HepG2 (cell line): ENCODE results near the gene TLCD3A. TPM values are rescaled to one million over a fixed set of nuclear protein-coding genes. Genes with fewer than 3 reads are reported as not detected.

Source experiments
- ARNT ChIP-seq: fragments of 450-650 bp; IDR thresholded peaks from 2 replicates; pipeline ENCODE4 v1.6.1; 2017
- CENPT ChIP-seq: sonication (generic); formaldehyde crosslinking; IDR thresholded peaks from 2 replicates; pipeline ENCODE4 v1.8.0; 2022; ENCODE audit warnings: low read depth, mild to moderate bottlenecking, moderate library complexity, missing genetic modification reagents
- DNMT3B ChIP-seq: conservative IDR thresholded peaks from 2 replicates; pipeline ENCODE4 v1.6.1; 2016; ENCODE audit warnings: missing biosample characterization, control low read depth
- EZH2 ChIP-seq: conservative IDR thresholded peaks from 2 replicates; pipeline ENCODE4 v1.6.1; 2012; ENCODE audit warnings: mild to moderate bottlenecking, low read depth, low read length, moderate library complexity
- HOXA9 ChIP-seq: sonication (generic); formaldehyde crosslinking; IDR thresholded peaks from 2 replicates; pipeline ENCODE4 v1.8.1; 2022; ENCODE audit warnings: missing genetic modification reagents, mild to moderate bottlenecking, moderate library complexity, borderline replicate concordance
- REL ChIP-seq: sonication (generic); formaldehyde crosslinking; conservative IDR thresholded peaks from 2 replicates; pipeline ENCODE4 v1.8.0; 2022; ENCODE audit warnings: mild to moderate bottlenecking, missing genetic modification reagents, moderate library complexity
- ZBTB20 ChIP-seq: sonication (generic); formaldehyde crosslinking; IDR thresholded peaks from 2 replicates; pipeline ENCODE4 v1.8.1; 2023; ENCODE audit warnings: missing genetic modification reagents, low read depth, mild to moderate bottlenecking, borderline replicate concordance
- ZNF138 ChIP-seq: sonication (generic); formaldehyde crosslinking; IDR thresholded peaks from 2 replicates; pipeline ENCODE4 v1.5.0; 2020; ENCODE audit warnings: mild to moderate bottlenecking, low read depth, missing genetic modification reagents
- ZNF34 ChIP-seq: sonication (generic); formaldehyde crosslinking; IDR thresholded peaks from 2 replicates; pipeline ENCODE4 v1.4.0; 2020; ENCODE audit warnings: mild to moderate bottlenecking, missing genetic modification reagents, borderline replicate concordance
- polyA plus RNA-seq, 8 experiments: library from polyadenylated mRNA; depleted of rRNA in 3 of 8; stranded (reverse) in 7 of 8; unstranded in 1 of 8; fragments of >200 nt; fragmentation: Illumina TruSeq in 4 of 8; extraction: Trizol in 4 of 8; gene quantifications; 2 replicates each; pipeline versions ENCODE4 v1.2.1 to v1.2.3, GENCODE V29; 2011 to 2016; ENCODE audit warnings: low read depth in 4 of 8, missing spikeins in 1 of 8, mixed read lengths in 1 of 8; ENCODE audit not compliant: insufficient read depth in 1 of 8
- total RNA-seq, 5 experiments: library from RNA; depleted of rRNA; stranded (reverse); fragments of >200 nt; fragmentation: Illumina TruSeq; extraction: Trizol; gene quantifications; 2 replicates each; pipeline ENCODE4 v1.2.3, GENCODE V29; 2016; ENCODE audit warnings: low read depth in 1 of 5
- TF ChIP-seq, protein P1 (sequence below): sonication (generic); formaldehyde crosslinking; IDR thresholded peaks from 2 replicates; pipeline ENCODE4 v1.5.0; 2020; ENCODE audit warnings: mild to moderate bottlenecking, missing genetic modification reagents, borderline replicate concordance
- TF ChIP-seq, protein P2 (sequence below): sonication (generic); formaldehyde crosslinking; IDR thresholded peaks from 2 replicates; pipeline ENCODE4 v1.4.0; 2020; ENCODE audit warnings: missing genetic modification reagents
- TF ChIP-seq, protein P3 (sequence below): sonication (generic); formaldehyde crosslinking; IDR thresholded peaks from 2 replicates; pipeline ENCODE4 v1.4.0; 2020; ENCODE audit warnings: missing genetic modification reagents, mild to moderate bottlenecking, borderline replicate concordance
- TF ChIP-seq, protein P4 (sequence below): IDR thresholded peaks from 2 replicates; pipeline ENCODE4 v1.6.1; 2016; ENCODE audit warnings: low read depth, control low read depth
- TF ChIP-seq, protein P5 (sequence below): IDR thresholded peaks from 2 replicates; pipeline ENCODE4 v1.6.1; 2016; ENCODE audit warnings: missing genetic modification reagents, missing compliant biosample characterization

The TLCD3A gene
- total and polyA plus RNA-seq, 2 of the 13 experiments (the other 11 are each of a cell fraction or from before 2014, with no cell fraction given): 25.2 to 46.6 TPM

DNA sequence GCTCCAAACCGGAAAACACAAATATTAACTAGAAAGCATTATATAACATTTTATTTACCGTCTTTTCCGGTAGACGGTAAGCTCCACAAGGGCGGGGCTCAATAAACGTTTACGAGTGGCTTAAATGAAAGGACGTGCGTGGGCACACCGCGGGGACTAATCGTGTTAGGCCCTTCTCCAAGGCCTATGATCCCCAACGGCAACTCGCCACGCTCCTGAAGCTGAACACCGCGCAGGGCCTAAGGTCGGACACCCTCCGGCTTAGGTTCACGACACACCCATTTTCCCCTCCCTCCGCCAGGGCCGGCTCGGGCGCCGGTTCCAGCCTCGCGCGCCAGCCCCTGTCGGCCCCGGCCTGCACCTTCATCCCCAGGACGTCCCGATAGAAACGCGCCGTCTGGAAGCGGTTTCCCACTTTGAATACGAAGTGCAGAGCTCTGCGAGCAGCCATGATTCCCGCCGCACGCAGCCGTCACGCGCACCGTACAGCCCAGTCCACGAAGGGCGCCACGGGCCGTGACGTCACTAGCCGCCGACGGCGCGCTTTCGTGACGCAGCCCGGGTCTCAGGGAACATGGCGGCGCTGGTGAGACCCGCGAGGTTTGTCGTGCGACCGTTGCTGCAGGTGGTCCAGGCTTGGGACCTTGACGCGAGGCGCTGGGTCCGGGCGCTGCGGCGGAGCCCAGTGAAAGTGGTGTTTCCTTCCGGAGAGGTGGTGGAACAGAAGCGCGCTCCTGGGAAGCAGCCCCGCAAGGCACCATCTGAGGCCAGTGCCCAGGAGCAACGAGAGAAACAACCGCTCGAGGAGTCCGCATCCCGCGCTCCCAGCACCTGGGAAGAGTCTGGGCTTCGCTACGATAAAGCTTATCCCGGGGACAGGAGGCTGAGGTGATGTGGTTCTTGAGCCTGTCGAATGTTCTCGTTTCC, 49.7 kb downstream of the TLCD3A start, which contains the start of the genes GLOD4 and MRM3 (continued):
- TF ChIP-seq, protein P1, sequence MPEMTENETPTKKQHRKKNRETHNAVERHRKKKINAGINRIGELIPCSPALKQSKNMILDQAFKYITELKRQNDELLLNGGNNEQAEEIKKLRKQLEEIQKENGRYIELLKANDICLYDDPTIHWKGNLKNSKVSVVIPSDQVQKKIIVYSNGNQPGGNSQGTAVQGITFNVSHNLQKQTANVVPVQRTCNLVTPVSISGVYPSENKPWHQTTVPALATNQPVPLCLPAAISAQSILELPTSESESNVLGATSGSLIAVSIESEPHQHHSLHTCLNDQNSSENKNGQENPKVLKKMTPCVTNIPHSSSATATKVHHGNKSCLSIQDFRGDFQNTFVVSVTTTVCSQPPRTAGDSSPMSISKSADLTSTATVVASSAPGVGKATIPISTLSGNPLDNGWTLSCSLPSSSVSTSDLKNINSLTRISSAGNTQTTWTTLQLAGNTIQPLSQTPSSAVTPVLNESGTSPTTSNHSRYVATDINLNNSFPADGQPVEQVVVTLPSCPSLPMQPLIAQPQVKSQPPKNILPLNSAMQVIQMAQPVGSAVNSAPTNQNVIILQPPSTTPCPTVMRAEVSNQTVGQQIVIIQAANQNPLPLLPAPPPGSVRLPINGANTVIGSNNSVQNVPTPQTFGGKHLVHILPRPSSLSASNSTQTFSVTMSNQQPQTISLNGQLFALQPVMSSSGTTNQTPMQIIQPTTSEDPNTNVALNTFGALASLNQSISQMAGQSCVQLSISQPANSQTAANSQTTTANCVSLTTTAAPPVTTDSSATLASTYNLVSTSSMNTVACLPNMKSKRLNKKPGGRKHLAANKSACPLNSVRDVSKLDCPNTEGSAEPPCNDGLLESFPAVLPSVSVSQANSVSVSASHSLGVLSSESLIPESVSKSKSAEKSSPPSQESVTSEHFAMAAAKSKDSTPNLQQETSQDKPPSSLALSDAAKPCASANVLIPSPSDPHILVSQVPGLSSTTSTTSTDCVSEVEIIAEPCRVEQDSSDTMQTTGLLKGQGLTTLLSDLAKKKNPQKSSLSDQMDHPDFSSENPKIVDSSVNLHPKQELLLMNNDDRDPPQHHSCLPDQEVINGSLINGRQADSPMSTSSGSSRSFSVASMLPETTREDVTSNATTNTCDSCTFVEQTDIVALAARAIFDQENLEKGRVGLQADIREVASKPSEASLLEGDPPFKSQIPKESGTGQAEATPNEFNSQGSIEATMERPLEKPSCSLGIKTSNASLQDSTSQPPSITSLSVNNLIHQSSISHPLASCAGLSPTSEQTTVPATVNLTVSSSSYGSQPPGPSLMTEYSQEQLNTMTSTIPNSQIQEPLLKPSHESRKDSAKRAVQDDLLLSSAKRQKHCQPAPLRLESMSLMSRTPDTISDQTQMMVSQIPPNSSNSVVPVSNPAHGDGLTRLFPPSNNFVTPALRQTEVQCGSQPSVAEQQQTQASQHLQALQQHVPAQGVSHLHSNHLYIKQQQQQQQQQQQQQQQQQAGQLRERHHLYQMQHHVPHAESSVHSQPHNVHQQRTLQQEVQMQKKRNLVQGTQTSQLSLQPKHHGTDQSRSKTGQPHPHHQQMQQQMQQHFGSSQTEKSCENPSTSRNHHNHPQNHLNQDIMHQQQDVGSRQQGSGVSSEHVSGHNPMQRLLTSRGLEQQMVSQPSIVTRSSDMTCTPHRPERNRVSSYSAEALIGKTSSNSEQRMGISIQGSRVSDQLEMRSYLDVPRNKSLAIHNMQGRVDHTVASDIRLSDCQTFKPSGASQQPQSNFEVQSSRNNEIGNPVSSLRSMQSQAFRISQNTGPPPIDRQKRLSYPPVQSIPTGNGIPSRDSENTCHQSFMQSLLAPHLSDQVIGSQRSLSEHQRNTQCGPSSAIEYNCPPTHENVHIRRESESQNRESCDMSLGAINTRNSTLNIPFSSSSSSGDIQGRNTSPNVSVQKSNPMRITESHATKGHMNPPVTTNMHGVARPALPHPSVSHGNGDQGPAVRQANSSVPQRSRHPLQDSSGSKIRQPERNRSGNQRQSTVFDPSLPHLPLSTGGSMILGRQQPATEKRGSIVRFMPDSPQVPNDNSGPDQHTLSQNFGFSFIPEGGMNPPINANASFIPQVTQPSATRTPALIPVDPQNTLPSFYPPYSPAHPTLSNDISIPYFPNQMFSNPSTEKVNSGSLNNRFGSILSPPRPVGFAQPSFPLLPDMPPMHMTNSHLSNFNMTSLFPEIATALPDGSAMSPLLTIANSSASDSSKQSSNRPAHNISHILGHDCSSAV (CRISPR knock-in tag): peak; percentile 89; the same call in 1 of the 2 replicates
- TF ChIP-seq ZNF34: 0 out of 2 replicates have a peak, but pooled peaks have one; percentile 34
- peak; percentile 80; the same call in 1 of the 2 replicates for TF ChIP-seq HOXA9 (CRISPR knock-in tag)
- TF ChIP-seq, protein P2, sequence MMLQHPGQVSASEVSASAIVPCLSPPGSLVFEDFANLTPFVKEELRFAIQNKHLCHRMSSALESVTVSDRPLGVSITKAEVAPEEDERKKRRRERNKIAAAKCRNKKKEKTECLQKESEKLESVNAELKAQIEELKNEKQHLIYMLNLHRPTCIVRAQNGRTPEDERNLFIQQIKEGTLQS (CRISPR knock-in tag): peak; percentile 60; the same call in 1 of the 2 replicates
- TF ChIP-seq, protein P3, sequence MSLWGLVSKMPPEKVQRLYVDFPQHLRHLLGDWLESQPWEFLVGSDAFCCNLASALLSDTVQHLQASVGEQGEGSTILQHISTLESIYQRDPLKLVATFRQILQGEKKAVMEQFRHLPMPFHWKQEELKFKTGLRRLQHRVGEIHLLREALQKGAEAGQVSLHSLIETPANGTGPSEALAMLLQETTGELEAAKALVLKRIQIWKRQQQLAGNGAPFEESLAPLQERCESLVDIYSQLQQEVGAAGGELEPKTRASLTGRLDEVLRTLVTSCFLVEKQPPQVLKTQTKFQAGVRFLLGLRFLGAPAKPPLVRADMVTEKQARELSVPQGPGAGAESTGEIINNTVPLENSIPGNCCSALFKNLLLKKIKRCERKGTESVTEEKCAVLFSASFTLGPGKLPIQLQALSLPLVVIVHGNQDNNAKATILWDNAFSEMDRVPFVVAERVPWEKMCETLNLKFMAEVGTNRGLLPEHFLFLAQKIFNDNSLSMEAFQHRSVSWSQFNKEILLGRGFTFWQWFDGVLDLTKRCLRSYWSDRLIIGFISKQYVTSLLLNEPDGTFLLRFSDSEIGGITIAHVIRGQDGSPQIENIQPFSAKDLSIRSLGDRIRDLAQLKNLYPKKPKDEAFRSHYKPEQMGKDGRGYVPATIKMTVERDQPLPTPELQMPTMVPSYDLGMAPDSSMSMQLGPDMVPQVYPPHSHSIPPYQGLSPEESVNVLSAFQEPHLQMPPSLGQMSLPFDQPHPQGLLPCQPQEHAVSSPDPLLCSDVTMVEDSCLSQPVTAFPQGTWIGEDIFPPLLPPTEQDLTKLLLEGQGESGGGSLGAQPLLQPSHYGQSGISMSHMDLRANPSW (CRISPR knock-in tag): peak; percentile 72; the same call in 1 of the 2 replicates
- TF ChIP-seq ZBTB20: peak; percentile 90
- no peak for TF ChIP-seq ARNT
- TF ChIP-seq ZNF138 (CRISPR knock-in tag): peak; percentile 97; the same call in 1 of the 2 replicates
- no peak for TF ChIP-seq DNMT3B (CRISPR knock-in tag)
- TF ChIP-seq, protein P4, sequence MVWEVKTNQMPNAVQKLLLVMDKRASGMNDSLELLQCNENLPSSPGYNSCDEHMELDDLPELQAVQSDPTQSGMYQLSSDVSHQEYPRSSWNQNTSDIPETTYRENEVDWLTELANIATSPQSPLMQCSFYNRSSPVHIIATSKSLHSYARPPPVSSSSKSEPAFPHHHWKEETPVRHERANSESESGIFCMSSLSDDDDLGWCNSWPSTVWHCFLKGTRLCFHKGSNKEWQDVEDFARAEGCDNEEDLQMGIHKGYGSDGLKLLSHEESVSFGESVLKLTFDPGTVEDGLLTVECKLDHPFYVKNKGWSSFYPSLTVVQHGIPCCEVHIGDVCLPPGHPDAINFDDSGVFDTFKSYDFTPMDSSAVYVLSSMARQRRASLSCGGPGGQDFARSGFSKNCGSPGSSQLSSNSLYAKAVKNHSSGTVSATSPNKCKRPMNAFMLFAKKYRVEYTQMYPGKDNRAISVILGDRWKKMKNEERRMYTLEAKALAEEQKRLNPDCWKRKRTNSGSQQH (CRISPR knock-in tag): peak; percentile 98
- no peak for TF ChIP-seq EZH2
- no peak; the same call in 1 of the 2 replicates for TF ChIP-seq REL (CRISPR knock-in tag)
- peak; percentile 71; the same call in 1 of the 2 replicates for TF ChIP-seq CENPT (CRISPR knock-in tag)
- TF ChIP-seq, protein P5, sequence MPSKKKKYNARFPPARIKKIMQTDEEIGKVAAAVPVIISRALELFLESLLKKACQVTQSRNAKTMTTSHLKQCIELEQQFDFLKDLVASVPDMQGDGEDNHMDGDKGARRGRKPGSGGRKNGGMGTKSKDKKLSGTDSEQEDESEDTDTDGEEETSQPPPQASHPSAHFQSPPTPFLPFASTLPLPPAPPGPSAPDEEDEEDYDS (CRISPR knock-in tag): peak; percentile 79
